MM.1S (cell line): ENCODE data around the gene CPEB3.

Experiments used
- DNase-seq: peaks from one replicate; pipeline ENCODE4 v3.0.0-alpha.2; 2015
- H2AFZ ChIP-seq: fragments of 300-600 bp; sonication (generic); 2 replicates; pipeline ENCODE4 v1.6.0; 2016; ENCODE audit warnings: antibody characterized with exemption, low read length
- H3F3A ChIP-seq: fragments of 300-600 bp; sonication (generic); 2 replicates; pipeline ENCODE4 v1.6.1; 2016; ENCODE audit warnings: mild to moderate bottlenecking, antibody characterized with exemption, low read length, moderate library complexity, mixed read lengths; ENCODE audit not compliant: insufficient read depth
- H3K27ac ChIP-seq: fragments of 300-600 bp; sonication (generic); 2 replicates; pipeline ENCODE4 v1.5.1; 2016; ENCODE audit warnings: mild to moderate bottlenecking, low read length
- H3K27me3 ChIP-seq: fragments of 300-600 bp; sonication (generic); replicated peaks from 2 replicates; pipeline ENCODE4 v1.6.0; 2016; ENCODE audit warnings: low read length; ENCODE audit not compliant: insufficient read depth
- H3K36me3 ChIP-seq: fragments of 300-600 bp; sonication (generic); replicated peaks from 2 replicates; pipeline ENCODE4 v1.6.1; 2016; ENCODE audit warnings: mild to moderate bottlenecking, low read length, mixed read lengths; ENCODE audit not compliant: insufficient read depth
- H3K4me1 ChIP-seq: fragments of 300-600 bp; sonication (generic); 2 replicates; pipeline ENCODE4 v1.6.1; 2016; ENCODE audit warnings: low read length, mixed read lengths
- H3K4me2 ChIP-seq: fragments of 300-600 bp; sonication (generic); 2 replicates; pipeline ENCODE4 v1.6.0; 2016; ENCODE audit warnings: low read depth, low read length
- H3K4me3 ChIP-seq: fragments of 300-600 bp; sonication (generic); 2 replicates; pipeline ENCODE4 v1.5.1; 2016; ENCODE audit warnings: low read length, mixed read lengths
- H3K79me2 ChIP-seq: fragments of 300-600 bp; sonication (generic); 2 replicates; pipeline ENCODE4 v1.6.1; 2016; ENCODE audit warnings: mixed run types, low read length, mixed read lengths
- H3K9ac ChIP-seq: fragments of 300-600 bp; sonication (generic); 2 replicates; pipeline ENCODE4 v1.6.1; 2016; ENCODE audit warnings: low read length, mixed read lengths
- H3K9me2 ChIP-seq: fragments of 300-600 bp; sonication (generic); replicated peaks from 2 replicates; pipeline ENCODE4 v1.6.1; 2016; ENCODE audit warnings: mild to moderate bottlenecking, low read length, mixed read lengths; ENCODE audit not compliant: insufficient read depth
- H3K9me3 ChIP-seq: fragments of 300-600 bp; sonication (generic); replicated peaks from 2 replicates; pipeline ENCODE4 v1.6.1; 2016; ENCODE audit warnings: mild to moderate bottlenecking, low read length, mixed read lengths; ENCODE audit not compliant: insufficient read depth
- H4K20me1 ChIP-seq: fragments of 300-600 bp; sonication (generic); 2 replicates; pipeline ENCODE4 v1.6.1; 2016; ENCODE audit warnings: mild to moderate bottlenecking, low read length, moderate library complexity, mixed read lengths; ENCODE audit not compliant: insufficient read depth
- EZH2 ChIP-seq: fragments of 300-600 bp; sonication (generic); optimal IDR thresholded peaks from 2 replicates; pipeline ENCODE3; 2017; ENCODE audit warnings: low read depth, mild to moderate bottlenecking, antibody characterized with exemption, low read length, mixed read lengths
- EZH2phosphoT487 ChIP-seq: fragments of 300-600 bp; sonication (generic); IDR thresholded peaks from 2 replicates; pipeline ENCODE4 v1.6.1; 2018; ENCODE audit warnings: antibody characterized with exemption, low read length
- TF ChIP-seq, protein P1 (sequence below): fragments of 300-600 bp; sonication (generic); IDR thresholded peaks from 2 replicates; pipeline ENCODE4 v1.5.1; 2016; ENCODE audit warnings: antibody characterized with exemption, low read length, mixed read lengths

CPEB3 gene

DNA sequence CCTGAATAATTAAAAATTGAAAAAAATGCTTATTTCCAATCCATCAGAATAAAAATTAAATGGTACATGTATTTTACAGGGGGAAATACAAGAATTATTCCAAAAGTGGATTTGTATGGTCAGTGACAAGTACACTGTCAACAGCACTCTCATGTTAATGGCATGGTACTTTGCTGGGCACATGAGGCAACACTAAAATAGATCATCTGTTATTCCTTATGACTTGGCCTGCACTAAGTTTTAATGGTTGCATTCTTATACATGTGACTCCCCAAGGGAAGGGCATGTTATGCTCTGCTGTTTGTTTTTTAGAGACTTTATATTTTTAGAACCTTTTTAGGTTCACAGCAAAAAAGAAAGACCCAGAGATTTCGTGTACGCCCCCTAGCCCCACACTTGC, 128.3 kb downstream of the CPEB3 start:
- Histone ChIP-seq H3F3A (no peaks in the 10 kb centered on the region), H3K4me2 (no peak overlapping the region), H3K79me2 (no peaks in the 10 kb centered on the region), H3K4me3 (no peak overlapping the region), H3K9me3 (no peaks in the 10 kb centered on the region), H4K20me1 (no peaks in the 10 kb centered on the region), H3K9me2 (no peaks in the 10 kb centered on the region), H3K4me1 (no peaks in the 10 kb centered on the region), H3K36me3 (no peaks in the 10 kb centered on the region; the same call in 1 of the 2 replicates), H3K27ac (no peak overlapping the region), H3K9ac (no peak overlapping the region), H2AFZ (no peak overlapping the region), H3K27me3 (no peaks in the 10 kb centered on the region)
- DNase-seq = no peak
- TF ChIP-seq EZH2phosphoT487 = no peak
- TF ChIP-seq, protein P1, sequence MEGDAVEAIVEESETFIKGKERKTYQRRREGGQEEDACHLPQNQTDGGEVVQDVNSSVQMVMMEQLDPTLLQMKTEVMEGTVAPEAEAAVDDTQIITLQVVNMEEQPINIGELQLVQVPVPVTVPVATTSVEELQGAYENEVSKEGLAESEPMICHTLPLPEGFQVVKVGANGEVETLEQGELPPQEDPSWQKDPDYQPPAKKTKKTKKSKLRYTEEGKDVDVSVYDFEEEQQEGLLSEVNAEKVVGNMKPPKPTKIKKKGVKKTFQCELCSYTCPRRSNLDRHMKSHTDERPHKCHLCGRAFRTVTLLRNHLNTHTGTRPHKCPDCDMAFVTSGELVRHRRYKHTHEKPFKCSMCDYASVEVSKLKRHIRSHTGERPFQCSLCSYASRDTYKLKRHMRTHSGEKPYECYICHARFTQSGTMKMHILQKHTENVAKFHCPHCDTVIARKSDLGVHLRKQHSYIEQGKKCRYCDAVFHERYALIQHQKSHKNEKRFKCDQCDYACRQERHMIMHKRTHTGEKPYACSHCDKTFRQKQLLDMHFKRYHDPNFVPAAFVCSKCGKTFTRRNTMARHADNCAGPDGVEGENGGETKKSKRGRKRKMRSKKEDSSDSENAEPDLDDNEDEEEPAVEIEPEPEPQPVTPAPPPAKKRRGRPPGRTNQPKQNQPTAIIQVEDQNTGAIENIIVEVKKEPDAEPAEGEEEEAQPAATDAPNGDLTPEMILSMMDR = no peak
- TF ChIP-seq EZH2 = no peak

DNA sequence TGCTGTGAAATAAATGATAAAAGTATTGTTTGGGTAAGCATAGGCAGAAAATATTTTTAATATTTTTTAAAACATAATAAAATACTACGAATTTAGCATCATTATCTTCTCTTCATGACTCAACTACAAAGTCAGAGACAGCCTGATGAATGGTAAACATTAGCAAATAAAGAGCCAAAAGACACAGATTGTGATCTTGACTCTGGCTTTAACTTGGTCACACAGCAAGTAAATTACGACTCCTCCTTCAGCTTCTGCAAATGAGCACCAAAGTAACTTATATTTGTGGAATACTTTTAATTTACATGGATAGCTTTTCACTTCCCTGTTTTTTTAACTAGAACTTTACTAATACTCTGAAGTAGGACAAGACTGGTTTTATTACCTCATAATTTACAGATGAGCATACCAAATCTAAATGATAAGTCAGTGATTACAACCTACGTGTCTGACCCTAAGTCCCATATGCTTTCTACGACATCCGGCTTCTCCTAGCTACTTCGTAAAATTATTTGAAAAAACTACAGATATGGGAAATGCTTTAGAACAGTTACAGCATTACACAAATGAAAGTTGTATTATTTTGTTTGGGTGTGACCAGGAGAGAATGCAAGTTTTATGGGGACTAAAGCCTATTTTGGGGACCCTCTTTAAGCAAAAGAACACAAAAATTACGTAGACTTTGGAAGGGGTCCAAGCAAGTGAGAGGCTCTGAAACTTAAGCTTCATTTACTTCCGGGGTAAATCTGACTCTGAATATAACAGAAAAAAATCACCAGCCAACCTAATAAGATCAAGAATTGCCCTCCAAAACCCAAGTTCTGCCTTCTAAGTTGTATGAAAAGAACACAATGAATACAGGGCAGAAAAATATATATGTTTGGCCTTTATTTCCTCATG, 133.8 kb downstream of the CPEB3 start:
- H3K79me2 ChIP-seq = no peaks in the 10 kb centered on the region
- no peak for TF ChIP-seq EZH2
- TF ChIP-seq, protein P1 = no peak
- no peak for TF ChIP-seq EZH2phosphoT487
- no peaks in the 10 kb centered on the region for H3K27me3 ChIP-seq
- no peak overlapping the region for H2AFZ ChIP-seq
- no peaks in the 10 kb centered on the region for H3K4me1 ChIP-seq
- H3K9me3 ChIP-seq = no peaks in the 10 kb centered on the region
- no peaks in the 10 kb centered on the region for H3K36me3 ChIP-seq
- H3K9me2 ChIP-seq = no peaks in the 10 kb centered on the region
- no peak overlapping the region for H3K4me2 ChIP-seq
- no peak for DNase-seq
- H3F3A ChIP-seq = no peaks in the 10 kb centered on the region
- no peak overlapping the region for H3K9ac ChIP-seq
- H3K27ac ChIP-seq = no peak overlapping the region
- no peaks in the 10 kb centered on the region for H4K20me1 ChIP-seq
- no peak overlapping the region for H3K4me3 ChIP-seq

DNA sequence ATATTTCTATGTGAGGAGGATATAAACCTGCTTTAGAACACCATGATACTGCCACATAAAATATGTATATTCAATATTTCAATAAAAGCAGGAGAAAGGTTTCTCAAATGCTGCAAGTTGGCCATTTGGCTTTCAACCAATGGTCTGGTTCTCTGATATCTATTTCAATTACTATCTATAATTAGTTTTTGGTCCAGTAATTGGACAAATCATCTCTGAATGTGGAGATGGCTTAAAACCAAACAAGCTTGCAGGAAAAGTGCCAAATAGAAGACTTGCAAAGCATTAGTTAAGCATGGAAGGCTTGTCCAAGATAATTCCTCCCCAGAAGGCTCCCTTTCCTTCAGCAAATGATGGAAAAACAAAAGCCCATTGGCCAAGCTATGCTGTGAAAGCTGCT, 140.1 kb downstream of the CPEB3 start:
- no peaks in the 10 kb centered on the region for H3K36me3 ChIP-seq
- no peak overlapping the region for H3K4me3 ChIP-seq

More for the DNA sequence above, 140.1 kb downstream of the CPEB3 start:
- Histone ChIP-seq H3K4me2 (no peak overlapping the region), H3K27me3 (no peaks in the 10 kb centered on the region), H3K9me3 (no peaks in the 10 kb centered on the region), H3K79me2 (0 out of 2 replicates have a peak, but pooled peaks cover 6% of the 10 kb centered on the region), H4K20me1 (no peaks in the 10 kb centered on the region), H3F3A (no peaks in the 10 kb centered on the region), H2AFZ (no peak overlapping the region), H3K27ac (no peak overlapping the region), H3K9me2 (no peaks in the 10 kb centered on the region), H3K9ac (no peak overlapping the region), H3K4me1 (no peaks in the 10 kb centered on the region)
- TF ChIP-seq EZH2 (no peak), EZH2phosphoT487 (no peak)
- TF ChIP-seq, protein P1 = no peak
- no peak for DNase-seq
